RWPE1 (cell line): ENCODE measurements around the gene PITX1.
"Not testable (repeated sequence)": the region's sequence is repeated elsewhere in the genome, so short reads cannot be mapped to it uniquely, and the experiment has no call there.

ENCODE experiments used
- CTCF ChIA-PET: fragments of 350-600 bp; sonication (Branson Sonifier 250); formaldehyde crosslinking; extraction: SDS; loops from one replicate; lab custom pipeline; 2021; lab: Yijun Ruan, JAX
- POLR2A ChIA-PET: fragments of 400-600 bp; formaldehyde crosslinking; extraction: SDS; loops from one replicate; lab custom pipeline; 2020; ENCODE audit warnings: antibody characterized with exemption; ENCODE audit not compliant: low non-redundant PET; lab: Yijun Ruan, JAX
- DNase-seq: peaks from one replicate; pipeline ENCODE4 v3.0.0; 2012; ENCODE audit warnings: low spot score
- H3K27ac ChIP-seq: fragments of 450-650 bp; 2 replicates; pipeline ENCODE4 v1.5.1; 2017
- TF ChIP-seq, protein P1 (sequence below): fragments of 450-650 bp; conservative IDR thresholded peaks from 2 replicates; pipeline ENCODE4 v1.5.1; 2017; ENCODE audit warnings: low read depth, mild to moderate bottlenecking

The PITX1 gene

DNA sequence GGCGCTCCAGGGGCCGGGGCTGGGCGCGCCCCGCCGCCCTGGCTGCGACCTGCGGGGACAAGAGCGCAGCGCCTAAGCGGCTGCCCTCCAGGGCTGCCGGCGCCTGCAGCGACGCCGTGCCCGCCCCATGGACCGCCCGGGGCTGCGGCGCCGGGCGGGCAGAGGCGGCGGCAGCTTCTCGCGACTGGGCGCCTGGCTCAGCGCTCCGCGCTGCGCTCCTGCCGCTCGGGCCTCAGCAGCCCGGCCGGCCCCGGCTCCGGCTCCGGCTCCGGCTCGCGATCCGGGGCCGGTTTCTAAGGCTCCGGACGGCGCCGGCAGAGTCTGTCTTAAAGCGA lies at the start of gene PITX1:
PITX1 (minus strand) TSS at position 328 of the 335 bp plus-strand sequence. CDS start 347 bp downstream, outside the sequence.
- TF ChIP-seq, protein P1, sequence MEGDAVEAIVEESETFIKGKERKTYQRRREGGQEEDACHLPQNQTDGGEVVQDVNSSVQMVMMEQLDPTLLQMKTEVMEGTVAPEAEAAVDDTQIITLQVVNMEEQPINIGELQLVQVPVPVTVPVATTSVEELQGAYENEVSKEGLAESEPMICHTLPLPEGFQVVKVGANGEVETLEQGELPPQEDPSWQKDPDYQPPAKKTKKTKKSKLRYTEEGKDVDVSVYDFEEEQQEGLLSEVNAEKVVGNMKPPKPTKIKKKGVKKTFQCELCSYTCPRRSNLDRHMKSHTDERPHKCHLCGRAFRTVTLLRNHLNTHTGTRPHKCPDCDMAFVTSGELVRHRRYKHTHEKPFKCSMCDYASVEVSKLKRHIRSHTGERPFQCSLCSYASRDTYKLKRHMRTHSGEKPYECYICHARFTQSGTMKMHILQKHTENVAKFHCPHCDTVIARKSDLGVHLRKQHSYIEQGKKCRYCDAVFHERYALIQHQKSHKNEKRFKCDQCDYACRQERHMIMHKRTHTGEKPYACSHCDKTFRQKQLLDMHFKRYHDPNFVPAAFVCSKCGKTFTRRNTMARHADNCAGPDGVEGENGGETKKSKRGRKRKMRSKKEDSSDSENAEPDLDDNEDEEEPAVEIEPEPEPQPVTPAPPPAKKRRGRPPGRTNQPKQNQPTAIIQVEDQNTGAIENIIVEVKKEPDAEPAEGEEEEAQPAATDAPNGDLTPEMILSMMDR, result no peak
- ChIA-PET POLR2A (interaction anchor here (0.5 kb wide), 1 partner anchor 194 kb away, joined by 3 read pairs; no protein-coding TSS in a partner anchor), CTCF (interaction anchor here (0.6 to 3.7 kb wide), 5 partner anchors 14 to 158 kb away, joined by 3 to 32 read pairs (median 6); partner anchors contain the start of gene PCBD2)
- H3K27ac ChIP-seq, result peak within 1 kb of the TSS; percentile 99
- DNase-seq, result no peak

DNA sequence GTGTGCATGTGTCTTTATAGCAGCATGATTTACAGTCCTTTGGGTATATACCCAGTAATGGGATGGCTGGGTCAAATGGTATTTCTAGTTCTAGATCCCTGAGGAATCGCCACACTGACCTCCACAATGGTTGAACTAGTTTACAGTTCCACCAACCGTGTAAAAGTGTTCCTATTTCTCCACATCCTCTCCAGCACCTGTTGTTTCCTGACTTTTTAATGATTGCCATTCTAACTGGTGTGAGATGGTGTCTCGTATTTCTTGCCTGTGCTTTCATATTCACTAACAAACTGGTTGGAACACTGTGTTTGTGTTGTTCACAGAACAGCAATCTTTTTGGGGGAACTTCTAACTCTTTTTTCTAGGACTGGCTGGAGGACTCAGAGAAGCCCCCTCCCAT lies 49.3 kb upstream of the PITX1 start:
- CTCF ChIA-PET, H3K27ac ChIP-seq, DNase-seq, POLR2A ChIA-PET: not testable (repeated sequence)

DNA sequence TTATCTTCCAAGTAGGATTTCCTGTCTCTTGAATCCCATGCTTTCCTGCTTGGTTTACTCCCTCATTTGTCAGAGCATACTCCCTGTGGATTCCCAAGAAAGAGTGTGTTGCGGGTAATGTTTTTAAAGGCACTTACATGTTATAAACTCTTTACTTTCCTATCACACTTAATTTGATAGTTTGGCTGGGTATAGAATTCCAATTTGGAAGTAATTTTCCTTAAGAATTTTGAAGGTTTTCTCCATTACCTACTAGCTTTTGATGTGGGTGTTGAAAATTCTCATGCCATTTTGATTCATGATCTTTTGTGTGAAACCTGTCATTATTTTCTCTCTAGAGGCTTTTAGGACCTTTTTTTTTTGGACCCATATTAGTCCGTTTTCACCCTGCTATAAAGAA lies 47.2 kb upstream of the PITX1 start:
- no peak for DNase-seq
- TF ChIP-seq, protein P1, result no peak
- H3K27ac ChIP-seq, result no peak overlapping the region
- CTCF ChIA-PET, result no interaction called here
- POLR2A ChIA-PET, result no interaction called here

DNA sequence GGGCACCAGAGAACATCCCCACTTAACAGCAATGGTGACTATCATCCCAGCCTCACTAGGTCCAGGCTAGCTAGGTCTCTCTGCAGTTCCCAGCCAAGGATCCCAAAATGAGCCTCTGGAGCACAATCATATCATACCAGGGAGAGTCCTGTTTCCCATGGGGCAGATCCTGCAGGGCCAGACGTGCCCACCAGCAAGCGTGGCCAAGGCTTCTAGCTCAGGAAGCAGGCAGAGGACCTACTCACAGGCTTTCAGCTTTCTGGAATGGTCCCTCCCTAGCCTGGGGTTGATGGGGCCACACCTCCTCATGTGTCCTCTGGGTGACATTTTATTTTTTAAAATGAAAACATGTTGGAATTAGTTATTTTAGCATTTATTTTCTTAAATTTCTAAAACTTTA lies 45.7 kb upstream of the PITX1 start:
- no peak for DNase-seq
- ChIA-PET CTCF (interaction anchor here (0.6 to 1.3 kb wide), 2 partner anchors 111 to 1482 kb away, joined by 5 read pairs; no protein-coding TSS in a partner anchor), POLR2A (no interaction called here)
- H3K27ac ChIP-seq, result no peak overlapping the region
- TF ChIP-seq, protein P1, result no peak

DNA sequence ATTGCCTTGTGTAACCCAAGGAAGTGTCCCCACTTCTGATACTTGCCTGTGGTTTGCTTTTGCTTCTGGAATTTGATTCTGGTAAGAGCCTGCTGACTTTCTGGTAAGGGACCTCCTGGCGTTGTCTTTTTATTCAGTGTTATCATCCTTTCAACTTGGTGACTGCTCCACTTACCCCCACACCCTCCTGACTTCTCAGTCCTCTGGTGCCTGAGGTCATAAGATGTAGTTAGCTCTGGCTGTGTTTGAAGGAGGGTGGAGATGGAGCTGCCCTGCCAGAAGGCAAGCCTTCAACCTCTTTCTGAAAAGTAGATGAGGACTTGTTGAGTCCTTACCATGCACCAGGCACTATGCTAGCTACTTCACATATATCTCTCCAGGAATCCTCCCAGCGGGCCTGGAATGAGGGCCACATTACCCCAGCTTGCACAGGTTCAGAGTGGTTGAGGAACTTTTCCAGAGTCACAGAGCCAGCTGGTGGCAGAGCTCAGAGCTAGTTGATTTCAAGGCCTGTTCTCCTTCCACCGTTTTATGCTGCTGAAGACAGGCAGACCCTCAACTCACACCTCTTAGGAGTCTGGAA lies 45.2 kb upstream of the PITX1 start:
- ChIA-PET CTCF (interaction anchor here (0.6 to 1.3 kb wide), 2 partner anchors 112 to 1481 kb away, joined by 5 read pairs; no protein-coding TSS in a partner anchor), POLR2A (no interaction called here)
- no peak for DNase-seq
- TF ChIP-seq, protein P1, result no peak
- H3K27ac ChIP-seq, result no peak overlapping the region

DNA sequence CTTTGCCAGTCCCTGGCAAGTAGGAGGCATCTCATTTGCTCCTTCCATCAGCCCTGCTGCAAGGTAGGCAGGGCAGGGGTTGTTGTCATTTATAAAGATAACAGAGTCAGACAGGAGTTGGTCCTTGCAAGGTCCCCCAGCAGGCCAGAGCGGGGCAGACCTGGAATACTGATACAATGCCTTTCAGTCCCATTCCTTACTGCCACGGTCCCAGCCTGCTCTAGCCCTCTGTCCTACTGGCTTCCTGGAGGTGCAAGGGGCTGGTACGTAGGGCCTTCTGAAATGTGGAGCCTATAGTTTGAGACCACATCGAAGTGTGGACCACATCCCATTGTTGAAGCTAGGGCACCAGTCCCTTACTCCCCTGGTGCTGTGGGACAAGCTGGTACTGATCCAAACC lies 42.8 kb upstream of the PITX1 start:
- CTCF ChIA-PET, result interaction anchor here (0.6 to 0.7 kb wide), 2 partner anchors 298 to 1528 kb away, joined by 3 read pairs; no protein-coding TSS in a partner anchor
- H3K27ac ChIP-seq, result peak overlapping the region; percentile 56
- no peak for DNase-seq
- POLR2A ChIA-PET, result no interaction called here
- TF ChIP-seq, protein P1, result no peak

DNA sequence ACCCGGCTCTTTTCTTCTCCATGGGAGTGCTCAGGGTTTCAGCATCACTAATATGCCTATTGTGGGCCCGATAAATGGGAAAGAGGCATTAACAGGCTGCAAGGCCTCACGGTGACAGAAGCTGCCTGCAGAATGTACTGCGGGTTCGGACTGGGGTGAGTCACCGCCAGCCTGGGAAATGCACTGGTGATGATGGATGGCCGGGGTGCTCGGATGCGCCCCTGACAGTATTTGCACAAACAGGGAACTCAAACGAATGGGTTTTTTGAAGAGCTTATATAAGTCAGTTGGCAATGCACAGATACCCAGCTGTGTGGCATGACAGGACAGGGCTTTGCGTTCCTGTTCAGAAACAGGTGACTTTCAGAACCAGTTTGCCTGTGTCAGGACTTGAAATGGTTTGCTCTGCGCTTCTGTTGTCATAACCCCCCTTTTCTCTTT lies 42.0 kb upstream of the PITX1 start:
- TF ChIP-seq, protein P1, result no peak
- H3K27ac ChIP-seq, result peak overlapping the region; percentile 56
- DNase-seq, result peak; percentile 67
- ChIA-PET POLR2A (no interaction called here), CTCF (interaction anchor here (0.6 to 0.8 kb wide), 3 partner anchors 115 to 1529 kb away, joined by 3 to 5 read pairs (median 5); no protein-coding TSS in a partner anchor)
